Measurements from ENCODE around the gene SSH2.

DNA sequence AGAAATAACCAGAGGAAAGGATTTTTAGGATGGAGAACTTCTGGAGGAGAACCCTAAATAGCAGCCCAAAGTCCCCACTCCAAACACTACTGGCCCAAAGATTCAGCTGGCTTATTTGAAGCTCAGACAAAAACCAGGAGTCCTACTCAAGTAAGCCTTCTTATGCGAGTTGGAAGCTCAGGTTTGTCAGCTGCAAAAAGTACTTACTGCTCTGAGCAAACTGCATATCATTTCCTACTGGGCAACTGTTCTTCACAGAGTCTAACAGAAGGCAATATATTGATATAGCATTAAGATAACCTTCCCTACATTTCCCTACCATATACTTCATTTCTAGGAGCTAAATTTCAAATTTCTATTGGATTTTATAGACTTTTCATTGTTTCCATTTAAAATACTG, 231.2 kb downstream of the SSH2 start:
- no peak for TF ChIP-seq POLR2A (IDR thresholded peaks at IDR 0.05)
- TF ChIP-seq, protein P1, sequence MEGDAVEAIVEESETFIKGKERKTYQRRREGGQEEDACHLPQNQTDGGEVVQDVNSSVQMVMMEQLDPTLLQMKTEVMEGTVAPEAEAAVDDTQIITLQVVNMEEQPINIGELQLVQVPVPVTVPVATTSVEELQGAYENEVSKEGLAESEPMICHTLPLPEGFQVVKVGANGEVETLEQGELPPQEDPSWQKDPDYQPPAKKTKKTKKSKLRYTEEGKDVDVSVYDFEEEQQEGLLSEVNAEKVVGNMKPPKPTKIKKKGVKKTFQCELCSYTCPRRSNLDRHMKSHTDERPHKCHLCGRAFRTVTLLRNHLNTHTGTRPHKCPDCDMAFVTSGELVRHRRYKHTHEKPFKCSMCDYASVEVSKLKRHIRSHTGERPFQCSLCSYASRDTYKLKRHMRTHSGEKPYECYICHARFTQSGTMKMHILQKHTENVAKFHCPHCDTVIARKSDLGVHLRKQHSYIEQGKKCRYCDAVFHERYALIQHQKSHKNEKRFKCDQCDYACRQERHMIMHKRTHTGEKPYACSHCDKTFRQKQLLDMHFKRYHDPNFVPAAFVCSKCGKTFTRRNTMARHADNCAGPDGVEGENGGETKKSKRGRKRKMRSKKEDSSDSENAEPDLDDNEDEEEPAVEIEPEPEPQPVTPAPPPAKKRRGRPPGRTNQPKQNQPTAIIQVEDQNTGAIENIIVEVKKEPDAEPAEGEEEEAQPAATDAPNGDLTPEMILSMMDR (IDR thresholded peaks at IDR 0.05): no peak

Data from ovary (tissue), 3 donors.